Kidney capillary endothelial cell (primary cell): ENCODE results near the gene ELOVL6.
A peak's percentile ranks its signal among the peaks of the same experiment; 100 is the strongest.
"Not testable (repeated sequence)": the region's sequence is repeated elsewhere in the genome, so short reads cannot be mapped to it uniquely, and the experiment has no call there.

Experiments
- DNase-seq: peaks from one replicate; pipeline ENCODE4 v3.0.0-alpha.2; 2018; ENCODE audit warnings: low spot score

The ELOVL6 gene

GRCh38 chr4:110074570-110074969 is 123.8 kb downstream of the ELOVL6 start:
- no peak for DNase-seq

GRCh38 chr4:110073053-110073845 is 125.2 kb downstream of the ELOVL6 start:
- no peak for DNase-seq

- DNase-seq, result no peak
Measured at GRCh38 chr4:110071466-110071865, 126.9 kb downstream of the ELOVL6 start.

GRCh38 chr4:110068248-110068647 is 130.2 kb downstream of the ELOVL6 start:
- no peak for DNase-seq

GRCh38 chr4:110064934-110065333 is 133.5 kb downstream of the ELOVL6 start:
- DNase-seq, result no peak

GRCh38 chr4:110064295-110064694 is 134.1 kb downstream of the ELOVL6 start:
- no peak for DNase-seq

GRCh38 chr4:110062166-110062565 is 136.2 kb downstream of the ELOVL6 start:
- DNase-seq, result no peak

- DNase-seq, result no peak
Measured at GRCh38 chr4:110061076-110061475, 137.3 kb downstream of the ELOVL6 start.

- peak; percentile 40 for DNase-seq
Measured at GRCh38 chr4:110059556-110060191, 138.7 kb downstream of the ELOVL6 start.

GRCh38 chr4:110058677-110059076 is 139.7 kb downstream of the ELOVL6 start:
- no peak for DNase-seq

- no peak for DNase-seq
Measured at GRCh38 chr4:110055158-110055768, 143.2 kb downstream of the ELOVL6 start.

- DNase-seq, result peak; percentile 14
Measured at GRCh38 chr4:110049951-110050925, 148.2 kb downstream of the ELOVL6 start.

GRCh38 chr4:110046588-110047049 is 151.8 kb downstream of the ELOVL6 start:
- DNase-seq, result no peak

GRCh38 chr4:110042545-110043517 is 155.6 kb downstream of the ELOVL6 start:
- no peak for DNase-seq

- no peak for DNase-seq
Measured at GRCh38 chr4:110041735-110042134, 156.7 kb downstream of the ELOVL6 start.

GRCh38 chr4:110039164-110039563 is 159.3 kb downstream of the ELOVL6 start:
- not testable (repeated sequence) for DNase-seq

GRCh38 chr4:110034026-110034393 is 164.4 kb downstream of the ELOVL6 start:
- no peak for DNase-seq

- no peak for DNase-seq
Measured at GRCh38 chr4:110033355-110034025, 164.9 kb downstream of the ELOVL6 start.

GRCh38 chr4:110032603-110033002 is 165.8 kb downstream of the ELOVL6 start:
- no peak for DNase-seq

GRCh38 chr4:110025718-110026117 is 172.7 kb downstream of the ELOVL6 start:
- no peak for DNase-seq
